Activated T-cell treated with anti-CD3 and anti-CD28 coated beads for 4 hours (primary cell): ENCODE data around the gene NAV3.

Experiments
- DNase-seq: peaks from one replicate; pipeline ENCODE4 v3.0.0-alpha.2; 2020

NAV3 gene

GRCh38 chr12:77938301-77938700, 107.6 kb downstream of the NAV3 start:
- DNase-seq, result no peak

DNA sequence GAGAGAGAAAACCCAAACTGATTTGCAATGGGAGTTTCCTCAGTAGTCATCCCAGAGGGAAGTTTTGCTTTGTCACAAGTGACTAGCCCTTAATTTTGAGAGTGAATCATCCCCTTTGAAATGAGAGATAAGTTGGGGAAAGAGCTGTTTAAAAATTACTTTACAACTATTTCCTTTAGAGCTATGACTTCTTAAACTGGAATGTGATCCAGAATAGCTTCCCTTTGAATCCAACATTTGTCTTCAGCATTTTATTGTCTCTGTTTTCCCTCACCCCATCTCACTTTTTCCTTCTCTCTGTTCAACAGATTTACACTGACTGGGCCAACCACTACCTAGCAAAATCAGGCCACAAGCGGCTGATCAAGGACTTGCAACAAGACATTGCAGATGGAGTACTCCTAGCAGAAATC, 109.3 kb downstream of the NAV3 start:
- DNase-seq, result no peak

GRCh38 chr12:77940567-77940966, 109.9 kb downstream of the NAV3 start:
- DNase-seq, result no peak

- DNase-seq, result no peak
These were observed 110.7 kb downstream of the NAV3 start for GRCh38 chr12:77941401-77941800.

GRCh38 chr12:77943466-77943865, 112.8 kb downstream of the NAV3 start:
- no peak for DNase-seq

GRCh38 chr12:77946541-77947061, 115.9 kb downstream of the NAV3 start:
- no peak for DNase-seq

GRCh38 chr12:77947330-77947729, 116.6 kb downstream of the NAV3 start:
- DNase-seq, result no peak

- DNase-seq, result no peak
These were observed 117.1 kb downstream of the NAV3 start for GRCh38 chr12:77947746-77948145.

- no peak for DNase-seq
These were observed 119.2 kb downstream of the NAV3 start for GRCh38 chr12:77949943-77950342.

- no peak for DNase-seq
These were observed 123.0 kb downstream of the NAV3 start for GRCh38 chr12:77953528-77954205.

GRCh38 chr12:77954206-77954555, 123.5 kb downstream of the NAV3 start:
- no peak for DNase-seq

DNA sequence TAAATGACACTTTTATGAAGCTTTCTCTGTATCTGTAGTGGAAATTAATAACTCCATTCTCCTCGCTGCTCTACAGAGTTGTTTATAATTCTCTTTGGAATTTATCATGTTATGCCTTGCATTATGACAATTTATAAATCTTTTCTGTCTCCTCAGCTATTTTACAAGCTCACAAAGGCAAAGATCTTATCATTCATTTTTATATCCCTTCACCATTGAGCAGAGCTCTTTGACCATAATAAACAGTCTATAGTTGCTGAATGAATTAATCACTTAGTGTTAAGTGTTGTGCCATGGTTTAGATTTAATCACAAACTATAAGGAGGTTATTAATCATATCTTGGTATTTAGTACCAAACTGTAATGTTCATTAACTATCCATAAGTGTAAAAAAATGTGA, 126.4 kb downstream of the NAV3 start:
- DNase-seq, result no peak

- DNase-seq, result no peak
These were observed 133.0 kb downstream of the NAV3 start for GRCh38 chr12:77963576-77964178.

DNA sequence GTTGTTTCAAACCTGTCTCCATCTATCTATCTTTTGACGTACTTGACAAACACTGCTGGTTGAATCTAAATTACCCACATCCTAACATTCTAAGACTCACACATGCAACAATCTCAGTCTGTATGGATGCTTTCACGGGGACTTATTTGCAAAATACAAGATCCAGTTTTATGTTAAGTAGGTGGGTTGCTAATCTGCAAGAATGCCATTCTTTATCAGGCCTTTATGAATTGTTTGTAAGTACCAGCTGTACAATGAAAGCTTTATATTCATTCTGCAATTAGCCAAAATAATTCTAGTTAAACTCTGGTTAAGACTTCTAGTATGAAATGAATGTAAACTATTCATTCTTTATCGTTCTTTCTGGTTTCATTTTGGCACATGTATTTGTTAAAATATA, 135.1 kb downstream of the NAV3 start:
- no peak for DNase-seq

DNA sequence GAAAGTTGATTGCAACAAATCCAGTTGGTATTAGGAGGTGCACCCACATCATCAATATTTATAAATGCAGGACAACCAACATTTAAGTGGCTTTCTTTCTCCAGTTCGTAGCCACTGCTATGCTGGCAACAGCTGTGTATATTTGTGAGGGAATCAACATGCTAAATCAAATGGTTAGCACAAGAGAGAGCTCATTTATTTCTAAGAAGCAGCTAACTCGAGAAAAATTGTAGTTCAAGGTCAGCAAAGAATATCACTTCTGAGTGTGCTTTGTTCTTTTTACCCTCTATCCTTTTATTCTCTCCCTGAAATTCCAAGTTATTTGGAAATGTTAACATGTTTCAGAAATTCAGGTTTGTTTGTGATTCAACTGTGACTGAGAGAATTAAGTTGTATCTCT, 137.3 kb downstream of the NAV3 start:
- no peak for DNase-seq

GRCh38 chr12:77968571-77968970, 137.9 kb downstream of the NAV3 start:
- no peak for DNase-seq

GRCh38 chr12:77973579-77973978, 142.9 kb downstream of the NAV3 start:
- DNase-seq, result no peak

DNA sequence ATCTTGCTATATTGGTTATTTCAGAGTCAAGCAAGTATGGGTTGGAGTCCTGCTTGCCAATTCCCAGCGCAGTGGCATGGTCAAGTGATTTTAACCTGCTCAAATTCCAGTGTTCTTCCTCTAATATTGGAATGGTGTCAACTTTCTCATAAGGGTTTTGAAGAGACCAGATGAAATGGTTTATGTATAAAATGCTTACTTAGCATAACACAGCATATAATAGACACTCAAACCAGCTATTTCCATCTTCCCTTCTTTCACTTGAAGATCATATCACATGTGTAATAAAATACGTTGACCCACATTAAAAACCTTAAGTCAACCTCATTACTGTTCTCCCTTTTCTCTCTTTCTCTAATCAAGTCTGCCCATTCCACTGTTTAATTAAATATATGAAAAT, 144.0 kb downstream of the NAV3 start:
- no peak for DNase-seq

- no peak for DNase-seq
These were observed 149.0 kb downstream of the NAV3 start for GRCh38 chr12:77979597-77980250.

GRCh38 chr12:77980782-77981181, 150.1 kb downstream of the NAV3 start:
- DNase-seq, result no peak

DNA sequence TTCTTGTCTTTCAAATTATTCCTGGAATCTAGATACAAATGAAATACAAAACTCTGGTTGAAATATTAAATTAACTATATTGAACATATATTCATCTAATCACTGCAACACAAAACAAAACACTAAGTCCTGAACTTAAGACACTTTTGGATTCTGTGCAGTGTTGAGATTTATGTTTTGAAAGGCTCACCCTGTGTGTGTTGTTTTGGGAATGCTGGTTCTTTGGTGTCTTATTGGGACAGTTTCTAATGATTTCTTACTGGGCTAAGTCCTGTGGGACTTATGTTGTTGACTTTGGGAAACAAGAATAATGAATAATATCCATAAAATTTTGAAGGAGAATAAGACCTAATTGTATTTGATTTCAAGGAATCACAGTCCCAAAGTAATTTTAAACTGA, 153.2 kb downstream of the NAV3 start:
- DNase-seq, result no peak

GRCh38 chr12:77992760-77993159, 162.1 kb downstream of the NAV3 start:
- no peak for DNase-seq

- DNase-seq, result no peak
These were observed 163.0 kb downstream of the NAV3 start for GRCh38 chr12:77993658-77994057.

DNA sequence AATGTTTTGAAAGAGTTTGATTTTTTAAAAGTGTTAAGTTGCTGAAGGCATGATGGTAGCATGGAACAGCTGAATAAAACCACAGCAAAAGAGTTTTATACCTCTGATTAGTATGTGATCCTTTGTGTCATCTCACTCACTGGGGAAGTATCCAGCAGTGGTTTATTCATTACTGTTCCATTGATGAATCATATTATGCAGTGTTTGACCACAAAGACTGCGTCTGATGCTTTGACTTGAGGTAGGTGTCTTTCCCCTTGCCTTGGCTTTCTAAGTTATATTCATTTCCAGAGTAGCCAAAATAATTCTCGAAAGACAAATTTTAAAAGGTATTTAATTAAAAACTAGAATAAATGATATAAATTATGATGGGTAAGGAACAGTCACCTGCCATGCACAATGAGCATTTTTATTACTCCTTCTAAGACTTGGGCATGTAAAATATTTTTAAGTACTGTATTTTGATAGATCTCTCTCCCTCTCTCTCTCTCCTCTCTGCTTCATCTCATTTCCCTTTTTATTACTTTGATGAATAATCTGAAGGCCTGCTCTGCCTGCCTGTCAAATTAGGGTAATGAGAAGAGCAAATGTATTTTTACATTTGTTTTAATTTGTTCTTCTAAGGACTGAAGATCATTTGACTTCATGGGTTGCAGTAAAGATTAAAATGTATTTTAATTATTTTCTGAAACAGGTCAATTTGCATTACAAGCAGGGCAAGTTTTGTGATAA, 164.9 kb downstream of the NAV3 start:
- DNase-seq, result no peak
